C4-2B (cell line): ENCODE results near the gene FRMD4A.
A peak's percentile ranks its signal among the peaks of the same experiment; 100 is the strongest.

ENCODE experiments used
- CTCF ChIP-seq: fragments of 450-650 bp; conservative IDR thresholded peaks from 2 replicates; pipeline ENCODE4 v1.5.1; 2017; ENCODE audit warnings: mild to moderate bottlenecking
- ZFX ChIP-seq: fragments of 450-650 bp; IDR thresholded peaks from 2 replicates; pipeline ENCODE4 v1.6.1; 2017

GRCh38 chr10:14032406-14032998 is 298.2 kb downstream of the FRMD4A start:
- TF ChIP-seq CTCF (peak; percentile 75), ZFX (no peak)
